GM23338 (cell line): Measurements from ENCODE around the gene NLRC5.

ENCODE experiments used
- EZH2phosphoT487 ChIP-seq: fragments of 200-600 bp; sonication (generic); IDR thresholded peaks from one replicate; pipeline ENCODE4 v1.8.1; 2018; ENCODE audit warnings: antibody characterized with exemption; ENCODE audit not compliant: unreplicated experiment
- POLR2AphosphoS5 ChIP-seq: IDR thresholded peaks from 2 replicates; pipeline ENCODE4 v1.6.1; 2016; ENCODE audit warnings: antibody characterized with exemption, low read depth
- TF ChIP-seq, protein P1 (sequence below), 2 experiments: fragments of 200-600 bp in 1 of 2; sonication (generic) in 1 of 2; conservative IDR thresholded peaks; 2 replicates each; pipeline versions ENCODE4 v1.5.1 to v1.6.1; 2016 to 2017; ENCODE audit warnings: antibody characterized with exemption in 2 of 2, low read depth in 2 of 2, mild to moderate bottlenecking in 2 of 2, moderate library complexity in 1 of 2
- TF ChIP-seq, protein P2 (sequence below): IDR thresholded peaks from one replicate; pipeline ENCODE4 v1.6.1; 2018; ENCODE audit warnings: antibody characterized with exemption; ENCODE audit not compliant: unreplicated experiment
- TF ChIP-seq, protein P3 (sequence below): IDR thresholded peaks from 2 replicates; pipeline ENCODE4 v1.6.1; 2016; ENCODE audit warnings: antibody characterized with exemption

DNA sequence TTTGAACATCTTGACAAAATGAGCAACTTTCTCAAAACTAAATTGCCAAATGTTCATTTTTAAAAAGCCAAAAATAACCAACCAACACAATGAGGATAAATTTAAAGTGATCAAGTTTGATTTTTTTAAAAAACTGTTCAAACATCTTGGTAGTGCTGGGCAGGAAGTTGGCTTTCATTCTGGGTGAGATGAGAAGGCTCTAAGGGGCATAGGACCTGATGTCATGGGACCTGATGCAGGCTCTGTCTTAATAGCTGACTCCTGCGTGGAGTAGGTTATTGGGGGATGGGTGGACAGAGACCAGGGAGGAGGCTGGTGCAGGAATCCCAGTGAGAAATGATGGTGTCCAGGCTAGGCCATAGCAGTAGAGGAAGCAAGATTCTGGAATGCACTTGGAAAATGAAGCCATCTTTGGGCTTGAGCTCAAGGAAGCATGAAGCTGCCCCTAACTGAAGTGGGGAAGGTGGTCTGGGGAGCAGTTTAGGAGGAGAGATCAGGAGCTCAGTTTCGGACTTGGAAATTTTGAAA is 20.4 kb downstream of the NLRC5 start:
- TF ChIP-seq, protein P1, sequence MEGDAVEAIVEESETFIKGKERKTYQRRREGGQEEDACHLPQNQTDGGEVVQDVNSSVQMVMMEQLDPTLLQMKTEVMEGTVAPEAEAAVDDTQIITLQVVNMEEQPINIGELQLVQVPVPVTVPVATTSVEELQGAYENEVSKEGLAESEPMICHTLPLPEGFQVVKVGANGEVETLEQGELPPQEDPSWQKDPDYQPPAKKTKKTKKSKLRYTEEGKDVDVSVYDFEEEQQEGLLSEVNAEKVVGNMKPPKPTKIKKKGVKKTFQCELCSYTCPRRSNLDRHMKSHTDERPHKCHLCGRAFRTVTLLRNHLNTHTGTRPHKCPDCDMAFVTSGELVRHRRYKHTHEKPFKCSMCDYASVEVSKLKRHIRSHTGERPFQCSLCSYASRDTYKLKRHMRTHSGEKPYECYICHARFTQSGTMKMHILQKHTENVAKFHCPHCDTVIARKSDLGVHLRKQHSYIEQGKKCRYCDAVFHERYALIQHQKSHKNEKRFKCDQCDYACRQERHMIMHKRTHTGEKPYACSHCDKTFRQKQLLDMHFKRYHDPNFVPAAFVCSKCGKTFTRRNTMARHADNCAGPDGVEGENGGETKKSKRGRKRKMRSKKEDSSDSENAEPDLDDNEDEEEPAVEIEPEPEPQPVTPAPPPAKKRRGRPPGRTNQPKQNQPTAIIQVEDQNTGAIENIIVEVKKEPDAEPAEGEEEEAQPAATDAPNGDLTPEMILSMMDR (conservative IDR thresholded peaks at IDR 0.05; ENCODE audit: low read depth in 2 of 2) = no peak
- TF ChIP-seq POLR2AphosphoS5 = no peak
- TF ChIP-seq, protein P2, sequence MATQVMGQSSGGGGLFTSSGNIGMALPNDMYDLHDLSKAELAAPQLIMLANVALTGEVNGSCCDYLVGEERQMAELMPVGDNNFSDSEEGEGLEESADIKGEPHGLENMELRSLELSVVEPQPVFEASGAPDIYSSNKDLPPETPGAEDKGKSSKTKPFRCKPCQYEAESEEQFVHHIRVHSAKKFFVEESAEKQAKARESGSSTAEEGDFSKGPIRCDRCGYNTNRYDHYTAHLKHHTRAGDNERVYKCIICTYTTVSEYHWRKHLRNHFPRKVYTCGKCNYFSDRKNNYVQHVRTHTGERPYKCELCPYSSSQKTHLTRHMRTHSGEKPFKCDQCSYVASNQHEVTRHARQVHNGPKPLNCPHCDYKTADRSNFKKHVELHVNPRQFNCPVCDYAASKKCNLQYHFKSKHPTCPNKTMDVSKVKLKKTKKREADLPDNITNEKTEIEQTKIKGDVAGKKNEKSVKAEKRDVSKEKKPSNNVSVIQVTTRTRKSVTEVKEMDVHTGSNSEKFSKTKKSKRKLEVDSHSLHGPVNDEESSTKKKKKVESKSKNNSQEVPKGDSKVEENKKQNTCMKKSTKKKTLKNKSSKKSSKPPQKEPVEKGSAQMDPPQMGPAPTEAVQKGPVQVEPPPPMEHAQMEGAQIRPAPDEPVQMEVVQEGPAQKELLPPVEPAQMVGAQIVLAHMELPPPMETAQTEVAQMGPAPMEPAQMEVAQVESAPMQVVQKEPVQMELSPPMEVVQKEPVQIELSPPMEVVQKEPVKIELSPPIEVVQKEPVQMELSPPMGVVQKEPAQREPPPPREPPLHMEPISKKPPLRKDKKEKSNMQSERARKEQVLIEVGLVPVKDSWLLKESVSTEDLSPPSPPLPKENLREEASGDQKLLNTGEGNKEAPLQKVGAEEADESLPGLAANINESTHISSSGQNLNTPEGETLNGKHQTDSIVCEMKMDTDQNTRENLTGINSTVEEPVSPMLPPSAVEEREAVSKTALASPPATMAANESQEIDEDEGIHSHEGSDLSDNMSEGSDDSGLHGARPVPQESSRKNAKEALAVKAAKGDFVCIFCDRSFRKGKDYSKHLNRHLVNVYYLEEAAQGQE = no peak
- TF ChIP-seq, protein P3, sequence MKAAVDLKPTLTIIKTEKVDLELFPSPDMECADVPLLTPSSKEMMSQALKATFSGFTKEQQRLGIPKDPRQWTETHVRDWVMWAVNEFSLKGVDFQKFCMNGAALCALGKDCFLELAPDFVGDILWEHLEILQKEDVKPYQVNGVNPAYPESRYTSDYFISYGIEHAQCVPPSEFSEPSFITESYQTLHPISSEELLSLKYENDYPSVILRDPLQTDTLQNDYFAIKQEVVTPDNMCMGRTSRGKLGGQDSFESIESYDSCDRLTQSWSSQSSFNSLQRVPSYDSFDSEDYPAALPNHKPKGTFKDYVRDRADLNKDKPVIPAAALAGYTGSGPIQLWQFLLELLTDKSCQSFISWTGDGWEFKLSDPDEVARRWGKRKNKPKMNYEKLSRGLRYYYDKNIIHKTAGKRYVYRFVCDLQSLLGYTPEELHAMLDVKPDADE = no peak
- TF ChIP-seq EZH2phosphoT487 = no peak
